ENCODE data around the gene ST8SIA1. TPM values are rescaled to one million over a fixed set of nuclear protein-coding genes. Genes with fewer than 3 reads are reported as not detected.
"Not testable (repeated sequence)": the region's sequence is repeated elsewhere in the genome, so short reads cannot be mapped to it uniquely, and the experiment has no call there.

The ST8SIA1 gene
- total RNA-seq, 4 donors from 2014 or later = 5.1 to 13.6 (median 9.8) TPM

- intact Hi-C loops (cut with DNase I) = no loop called here
Measured at GRCh38 chr12:22169376-22169775, 165.1 kb downstream of the ST8SIA1 start.

GRCh38 chr12:22164139-22164538, 170.4 kb downstream of the ST8SIA1 start:
- Histone ChIP-seq H3K27me3 (no peaks in the 10 kb centered on the region), H3K4me3 (no peak overlapping the region), H3K36me3 (no peaks in the 10 kb centered on the region), H3K27ac (replicated peaks in 1 of 4) (no peak overlapping the region), H3K9me3 (no peaks in the 10 kb centered on the region), H3K4me1 (peaks cover 0 to 7% (median 0%) of the 10 kb centered on the region in 4 donors)
- TF ChIP-seq CTCF (IDR thresholded peaks at IDR 0.05) (no peak), POLR2AphosphoS5 (IDR thresholded peaks at IDR 0.05) (no peak), EP300 (IDR thresholded peaks at IDR 0.05) (no peak), POLR2A (IDR thresholded peaks at IDR 0.05; ENCODE audit: low read depth) (no peak)
- DNase-seq (ENCODE audit: extremely low spot score) = no peak
- 66% methylated on average over 4 of the region's 4 CpGs for WGBS
- intact Hi-C loops (cut with DNase I) = no loop called here

More at GRCh38 chr12:22169376-22169775, 165.1 kb downstream of the ST8SIA1 start:
- Histone ChIP-seq H3K27me3 (no peaks in the 10 kb centered on the region), H3K4me1 (no peaks in the 10 kb centered on the region), H3K4me3 (no peak overlapping the region), H3K36me3 (no peaks in the 10 kb centered on the region), H3K9me3 (no peaks in the 10 kb centered on the region), H3K27ac (replicated peaks in 1 of 4) (no peak overlapping the region)
- DNase-seq (ENCODE audit: extremely low spot score) = no peak
- TF ChIP-seq CTCF (IDR thresholded peaks at IDR 0.05) (no peak), EP300 (IDR thresholded peaks at IDR 0.05) (no peak), POLR2A (IDR thresholded peaks at IDR 0.05; ENCODE audit: low read depth) (no peak), POLR2AphosphoS5 (IDR thresholded peaks at IDR 0.05) (no peak)

GRCh38 chr12:22163594-22163993, 170.9 kb downstream of the ST8SIA1 start:
- no peaks in the 10 kb centered on the region for H3K27me3 ChIP-seq
- WGBS = 74% methylated on average over 3 of the region's 3 CpGs
- DNase-seq (ENCODE audit: extremely low spot score) = no peak
- TF ChIP-seq EP300 (IDR thresholded peaks at IDR 0.05) (no peak), POLR2A (IDR thresholded peaks at IDR 0.05; ENCODE audit: low read depth) (no peak), POLR2AphosphoS5 (IDR thresholded peaks at IDR 0.05) (no peak), CTCF (IDR thresholded peaks at IDR 0.05) (no peak)
- no peak overlapping the region for H3K4me3 ChIP-seq
- H3K36me3 ChIP-seq = no peaks in the 10 kb centered on the region
- H3K9me3 ChIP-seq = no peaks in the 10 kb centered on the region
- H3K27ac ChIP-seq (replicated peaks in 1 of 4) = no peak overlapping the region
- peaks cover 0 to 7% (median 0%) of the 10 kb centered on the region in 4 donors for H3K4me1 ChIP-seq
- intact Hi-C loops (cut with DNase I) = no loop called here

- no peak for DNase-seq (ENCODE audit: extremely low spot score)
- 24% methylated on average over 5 of the region's 5 CpGs for WGBS
- H3K27me3 ChIP-seq = no peaks in the 10 kb centered on the region
- no peaks in the 10 kb centered on the region for H3K9me3 ChIP-seq
- H3K27ac ChIP-seq (replicated peaks in 1 of 4) = no peak overlapping the region
- TF ChIP-seq CTCF (IDR thresholded peaks at IDR 0.05) = no peak
- no peak for TF ChIP-seq POLR2A (IDR thresholded peaks at IDR 0.05; ENCODE audit: low read depth)
- TF ChIP-seq EP300 (IDR thresholded peaks at IDR 0.05) = no peak
- TF ChIP-seq POLR2AphosphoS5 (IDR thresholded peaks at IDR 0.05) = no peak
- no peak overlapping the region for H3K4me3 ChIP-seq
- H3K36me3 ChIP-seq = no peaks in the 10 kb centered on the region
- H3K4me1 ChIP-seq = peaks cover 0 to 7% (median 0%) of the 10 kb centered on the region in 4 donors
- intact Hi-C loops (cut with DNase I) = no loop called here
Measured at GRCh38 chr12:22160396-22161003, 174.0 kb downstream of the ST8SIA1 start.

- 80% methylated on average over 4 of the region's 4 CpGs for WGBS
- DNase-seq (ENCODE audit: extremely low spot score); intact Hi-C loops (cut with DNase I); H3K36me3 ChIP-seq; H3K27me3 ChIP-seq; H3K9me3 ChIP-seq; H3K27ac ChIP-seq (replicated peaks in 1 of 4); H3K4me3 ChIP-seq; H3K4me1 ChIP-seq: not testable (repeated sequence)
Measured at GRCh38 chr12:22149286-22149685, 185.2 kb downstream of the ST8SIA1 start.

- H3K4me3 ChIP-seq; H3K9me3 ChIP-seq; intact Hi-C loops (cut with DNase I); H3K36me3 ChIP-seq; DNase-seq (ENCODE audit: extremely low spot score); H3K27me3 ChIP-seq; H3K27ac ChIP-seq (replicated peaks in 1 of 4); H3K4me1 ChIP-seq: not testable (repeated sequence)
- 72% methylated on average over 3 of the region's 4 CpGs for WGBS
Measured at GRCh38 chr12:22146686-22147085, 187.8 kb downstream of the ST8SIA1 start.

Measured in esophagus muscularis mucosa (tissue), 4 donors.